Sigmoid colon (tissue), 7 donors: Measurements from ENCODE around the gene LCE1F. TPM values are rescaled to one million over a fixed set of nuclear protein-coding genes. Genes with fewer than 3 reads are reported as not detected.

Experiments used
- DNase-seq: peaks from one replicate; pipeline ENCODE4 v3.0.0-alpha.2; 2019
- H3K27ac ChIP-seq, 4 donors: fragments of 200-600 bp; sonication (generic); one replicate each; pipeline ENCODE4 v1.5.1; 2016 to 2019; ENCODE audit warnings: mild to moderate bottlenecking in 1 of 4
- H3K27me3 ChIP-seq, 3 donors: fragments of 200-600 bp; sonication (generic); one replicate each; pipeline ENCODE4 v1.5.1; 2019; ENCODE audit warnings: mild to moderate bottlenecking in 1 of 3
- H3K36me3 ChIP-seq, 4 donors: fragments of 200-600 bp; sonication (generic); one replicate each; pipeline ENCODE4 v1.5.1; 2016 to 2019
- H3K4me1 ChIP-seq, 4 donors: fragments of 200-600 bp; sonication (generic); one replicate each; pipeline ENCODE4 v1.5.1; 2017 to 2019
- H3K4me3 ChIP-seq, 4 donors: fragments of 200-600 bp; sonication (generic); one replicate each; pipeline ENCODE4 v1.5.1; 2017 to 2019; ENCODE audit warnings: mild to moderate bottlenecking in 2 of 4, moderate library complexity in 1 of 4
- H3K9me3 ChIP-seq, 4 donors: fragments of 200-600 bp in 3 of 4; sonication (generic) in 3 of 4; one replicate each; pipeline versions ENCODE4 v1.5.1 to v1.6.1; 2013 to 2019
- EP300 ChIP-seq, 4 donors: sonication (generic); formaldehyde crosslinking; IDR thresholded peaks; one replicate each; pipeline ENCODE4 v1.6.1; 2017; ENCODE audit warnings: antibody characterized with exemption in 4 of 4
- POLR2A ChIP-seq, 2 donors: fragments of 450-650 bp; IDR thresholded peaks; one replicate each; pipeline ENCODE4 v1.6.1; 2016; ENCODE audit warnings: antibody characterized with exemption in 2 of 2, mild to moderate bottlenecking in 2 of 2, moderate library complexity in 2 of 2
- POLR2AphosphoS5 ChIP-seq, 4 donors: sonication (generic); formaldehyde crosslinking; IDR thresholded peaks; one replicate each; pipeline ENCODE4 v1.6.1; 2017; ENCODE audit warnings: antibody characterized with exemption in 4 of 4
- WGBS, 2 donors: extraction: QIAGEN DNeasy Blood & Tissue Kit; methylation state at CpG; one replicate each; pipeline ENCODE4 v1.1.7; 2013; 5-methylcytosine and 5-hydroxymethylcytosine counted together
- intact Hi-C: fragments of 100-400 bp; cut with DNase I; formaldehyde crosslinking; loops from one replicate; pipeline ENCODE4 v1.15.1; 2023
- polyA plus RNA-seq, 3 donors: library from polyadenylated mRNA; stranded (reverse); fragments of 200-250 nt; gene quantifications; one replicate each; pipeline ENCODE4 v1.2.3, GENCODE V29; 2013
- total RNA-seq, 4 donors: library from RNA; depleted of rRNA; stranded (reverse); fragments of >200 nt; gene quantifications; one replicate each; pipeline ENCODE4 v1.1.0, GENCODE V29; 2016
- TF ChIP-seq, protein P1 (sequence below), 4 experiments: fragments of 450-650 bp in 3 of 4; fragments of 200-600 bp in 1 of 4; IDR thresholded peaks; one replicate each; pipeline ENCODE4 v1.5.1; 2016 to 2019; ENCODE audit warnings: antibody characterized with exemption in 4 of 4, mild to moderate bottlenecking in 3 of 4, moderate library complexity in 2 of 4
- donor health status: healthy with polysubstance abuse.
- donor health status: Bipolar disorder and iron deficiency.
- donor health status: healthy.

LCE1F gene
- total and polyA plus RNA-seq, 7 donors: not detected

DNA sequence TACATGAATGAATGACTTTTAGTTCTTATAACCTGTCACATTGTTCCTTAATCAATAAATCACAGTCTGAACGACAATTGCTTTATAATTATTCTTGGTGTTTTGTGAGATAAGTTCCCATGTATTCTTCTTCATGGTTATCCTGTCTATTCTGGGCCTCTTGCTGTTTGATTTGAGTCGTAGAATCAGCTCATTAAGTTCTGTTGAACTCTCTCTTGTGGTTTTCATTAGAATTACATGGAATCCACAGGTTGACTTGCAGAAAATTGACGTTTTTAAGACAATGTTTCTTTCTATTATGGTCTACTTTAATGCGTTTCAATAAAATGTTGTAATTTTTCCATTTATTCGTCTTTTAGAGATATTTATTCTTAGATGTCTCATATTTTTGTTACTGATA lies 48.4 kb downstream of the LCE1F start:
- TF ChIP-seq, protein P1, sequence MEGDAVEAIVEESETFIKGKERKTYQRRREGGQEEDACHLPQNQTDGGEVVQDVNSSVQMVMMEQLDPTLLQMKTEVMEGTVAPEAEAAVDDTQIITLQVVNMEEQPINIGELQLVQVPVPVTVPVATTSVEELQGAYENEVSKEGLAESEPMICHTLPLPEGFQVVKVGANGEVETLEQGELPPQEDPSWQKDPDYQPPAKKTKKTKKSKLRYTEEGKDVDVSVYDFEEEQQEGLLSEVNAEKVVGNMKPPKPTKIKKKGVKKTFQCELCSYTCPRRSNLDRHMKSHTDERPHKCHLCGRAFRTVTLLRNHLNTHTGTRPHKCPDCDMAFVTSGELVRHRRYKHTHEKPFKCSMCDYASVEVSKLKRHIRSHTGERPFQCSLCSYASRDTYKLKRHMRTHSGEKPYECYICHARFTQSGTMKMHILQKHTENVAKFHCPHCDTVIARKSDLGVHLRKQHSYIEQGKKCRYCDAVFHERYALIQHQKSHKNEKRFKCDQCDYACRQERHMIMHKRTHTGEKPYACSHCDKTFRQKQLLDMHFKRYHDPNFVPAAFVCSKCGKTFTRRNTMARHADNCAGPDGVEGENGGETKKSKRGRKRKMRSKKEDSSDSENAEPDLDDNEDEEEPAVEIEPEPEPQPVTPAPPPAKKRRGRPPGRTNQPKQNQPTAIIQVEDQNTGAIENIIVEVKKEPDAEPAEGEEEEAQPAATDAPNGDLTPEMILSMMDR (IDR thresholded peaks at IDR 0.05): no peak
- TF ChIP-seq POLR2AphosphoS5 (IDR thresholded peaks at IDR 0.05) (no peak), EP300 (IDR thresholded peaks at IDR 0.05) (no peak), POLR2A (IDR thresholded peaks at IDR 0.05) (no peak)
- WGBS, 2 donors: 37 to 46% methylated on average over 5 of the region's 5 CpGs

DNA sequence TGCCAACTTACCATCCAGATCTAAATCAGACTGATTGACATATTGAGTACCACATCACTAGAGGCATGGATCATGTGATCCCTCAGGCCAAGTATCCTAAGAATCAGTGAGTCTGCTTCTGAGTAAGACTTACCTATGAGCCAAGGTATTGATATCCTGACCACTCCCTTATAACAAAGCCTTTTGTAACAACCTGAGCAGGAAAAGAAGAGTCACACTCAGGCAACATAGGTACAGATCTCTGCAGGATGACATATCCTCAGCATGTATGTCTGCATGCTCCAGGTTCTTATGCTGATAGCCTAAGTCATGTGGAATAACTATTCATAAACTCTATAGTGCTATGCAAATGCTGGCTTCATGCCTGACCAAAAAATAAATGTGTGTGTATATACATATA lies 50.0 kb downstream of the LCE1F start:
- Histone ChIP-seq H3K4me1 (no peaks in the 10 kb centered on the region), H3K4me3 (no peak overlapping the region), H3K36me3 (no peaks in the 10 kb centered on the region), H3K27me3 (no peaks in the 10 kb centered on the region), H3K27ac (no peak overlapping the region), H3K9me3 (no peaks in the 10 kb centered on the region)
- TF ChIP-seq POLR2A (IDR thresholded peaks at IDR 0.05): no peak
- no peak for TF ChIP-seq EP300 (IDR thresholded peaks at IDR 0.05)
- TF ChIP-seq, protein P1 (IDR thresholded peaks at IDR 0.05): no peak
- intact Hi-C loops: no loop called here
- DNase-seq: no peak

More for the DNA sequence above, 48.4 kb downstream of the LCE1F start:
- Histone ChIP-seq H3K4me3 (no peak overlapping the region), H3K4me1 (no peaks in the 10 kb centered on the region), H3K9me3 (no peaks in the 10 kb centered on the region), H3K27me3 (no peaks in the 10 kb centered on the region), H3K36me3 (no peaks in the 10 kb centered on the region), H3K27ac (no peak overlapping the region)
- DNase-seq: no peak
- intact Hi-C loops: no loop called here

Other genes with a start within 250 kb of the LCE1F start
- gene LCE3E, start 208.4 kb upstream of the LCE1F start, total RNA-seq: not detected
- not detected for gene LCE3E, start 208.4 kb upstream of the LCE1F start, polyA plus RNA-seq
- gene LCE3D, start 194.6 kb upstream of the LCE1F start, total RNA-seq: not detected
- gene LCE3D, start 194.6 kb upstream of the LCE1F start, polyA plus RNA-seq: not detected
- gene LCE3C, start 174.9 kb upstream of the LCE1F start, total RNA-seq: not detected
- gene LCE3C, start 174.9 kb upstream of the LCE1F start, polyA plus RNA-seq: not detected
- not detected for gene LCE3B, start 161.3 kb upstream of the LCE1F start, total RNA-seq
- not detected for gene LCE3B, start 161.3 kb upstream of the LCE1F start, polyA plus RNA-seq
- not detected for gene LCE3A, start 152.0 kb upstream of the LCE1F start, total RNA-seq
- gene LCE3A, start 152.0 kb upstream of the LCE1F start, polyA plus RNA-seq: not detected
- not detected for gene LCE2D, start 111.8 kb upstream of the LCE1F start, total RNA-seq
- not detected for gene LCE2D, start 111.8 kb upstream of the LCE1F start, polyA plus RNA-seq
- gene LCE2C, start 99.9 kb upstream of the LCE1F start, total RNA-seq: not detected
- not detected for gene LCE2C, start 99.9 kb upstream of the LCE1F start, polyA plus RNA-seq
- not detected for gene LCE2B, start 89.0 kb upstream of the LCE1F start, total RNA-seq
- gene LCE2B, start 89.0 kb upstream of the LCE1F start, polyA plus RNA-seq: not detected
- not detected for gene LCE2A, start 76.8 kb upstream of the LCE1F start, total RNA-seq
- gene LCE2A, start 76.8 kb upstream of the LCE1F start, polyA plus RNA-seq: not detected
- gene LCE4A, start 67.0 kb upstream of the LCE1F start, total RNA-seq: not detected
- gene LCE4A, start 67.0 kb upstream of the LCE1F start, polyA plus RNA-seq: not detected
- not detected for gene KPRP, start 17.1 kb upstream of the LCE1F start, total RNA-seq
- gene KPRP, start 17.1 kb upstream of the LCE1F start, polyA plus RNA-seq: not detected
- gene LCE1E, start 11.1 kb downstream of the LCE1F start, total RNA-seq: not detected
- not detected for gene LCE1E, start 11.1 kb downstream of the LCE1F start, polyA plus RNA-seq
- gene LCE1D, start 21.6 kb downstream of the LCE1F start, total RNA-seq: not detected
- not detected for gene LCE1D, start 21.6 kb downstream of the LCE1F start, polyA plus RNA-seq
- gene LCE1C, start 31.5 kb downstream of the LCE1F start, total RNA-seq: not detected
- not detected for gene LCE1C, start 31.5 kb downstream of the LCE1F start, polyA plus RNA-seq
- gene LCE1B, start 36.8 kb downstream of the LCE1F start, total RNA-seq: not detected
- gene LCE1B, start 36.8 kb downstream of the LCE1F start, polyA plus RNA-seq: not detected
- gene LCE1A, start 52.3 kb downstream of the LCE1F start, total RNA-seq: not detected
- not detected for gene LCE1A, start 52.3 kb downstream of the LCE1F start, polyA plus RNA-seq
- gene LCE6A, start 67.7 kb downstream of the LCE1F start, total RNA-seq: not detected
- 1 to 10 TPM in 1 of 3 donors, not detected in 2; 2.4 TPM for gene LCE6A, start 67.7 kb downstream of the LCE1F start, polyA plus RNA-seq
- gene LCE7A, start 84.9 kb downstream of the LCE1F start, total RNA-seq: not detected
- gene LCE7A, start 84.9 kb downstream of the LCE1F start, polyA plus RNA-seq: not detected
- gene SMCP, start 103.2 kb downstream of the LCE1F start, total RNA-seq: not detected
- gene SMCP, start 103.2 kb downstream of the LCE1F start, polyA plus RNA-seq: not detected
- not detected for gene IVL, start 133.4 kb downstream of the LCE1F start, total RNA-seq
- gene IVL, start 133.4 kb downstream of the LCE1F start, polyA plus RNA-seq: 1 to 10 TPM in 1 of 3 donors, under 1 TPM in 1, not detected in 1; 0.03 to 1.2 TPM
- not detected for gene SPRR5, start 172.1 kb downstream of the LCE1F start, total RNA-seq
- gene SPRR5, start 172.1 kb downstream of the LCE1F start, polyA plus RNA-seq: not detected
- not detected for gene SPRR4, start 195.5 kb downstream of the LCE1F start, total RNA-seq
- not detected for gene SPRR4, start 195.5 kb downstream of the LCE1F start, polyA plus RNA-seq
- gene SPRR1A, start 208.9 kb downstream of the LCE1F start, total RNA-seq: not detected
- gene SPRR1A, start 208.9 kb downstream of the LCE1F start, polyA plus RNA-seq: not detected
- not detected for gene SPRR3, start 226.6 kb downstream of the LCE1F start, total RNA-seq
- gene SPRR3, start 226.6 kb downstream of the LCE1F start, polyA plus RNA-seq: 10 to 100 TPM in 1 of 3 donors, 1 to 10 TPM in 1, not detected in 1; 2.1 to 13.2 TPM